Activated CD4-positive, alpha-beta memory T cell treated with anti-CD3 and anti-CD28 coated beads for 36 hours (primary cell): ENCODE results near the gene ACCSL. TPM values are rescaled to one million over a fixed set of nuclear protein-coding genes. Genes with fewer than 3 reads are reported as not detected.

Experiments
- CTCF ChIA-PET: fragments of 350-600 bp; sonication (Branson Sonifier 250); formaldehyde crosslinking; loops from one replicate; lab custom pipeline; 2021; ENCODE audit warnings: antibody characterized with exemption, inconsistent platforms; lab: Charles Lee
- POLR2A ChIA-PET: fragments of 350-600 bp; sonication (Branson Sonifier 250); formaldehyde crosslinking; loops from one replicate; lab custom pipeline; 2021; ENCODE audit warnings: antibody characterized with exemption; lab: Charles Lee
- DNase-seq: peaks from one replicate; pipeline ENCODE4 v3.0.0-alpha.2; 2020
- H3K27ac Mint-ChIP-seq: one replicate; pipeline ENCODE4 v1.8.0; 2021; ENCODE audit warnings: mixed read lengths
- H3K27me3 Mint-ChIP-seq: one replicate; pipeline ENCODE4 v1.8.0; 2021; ENCODE audit warnings: mixed read lengths
- H3K36me3 Mint-ChIP-seq: one replicate; pipeline ENCODE4 v1.8.0; 2021; ENCODE audit warnings: mixed read lengths
- H3K4me1 Mint-ChIP-seq: one replicate; pipeline ENCODE4 v1.8.0; 2021; ENCODE audit warnings: low read depth, mixed read lengths
- H3K4me3 Mint-ChIP-seq: one replicate; pipeline ENCODE4 v1.8.0; 2021; ENCODE audit warnings: mild to moderate bottlenecking, mixed read lengths
- H3K9me3 Mint-ChIP-seq: one replicate; pipeline ENCODE4 v1.8.0; 2021; ENCODE audit warnings: mixed read lengths
- intact Hi-C: fragments of 100-400 bp; cut with micrococcal nuclease; formaldehyde crosslinking; loops from one replicate; pipeline ENCODE4 v1.15.1; 2023
- total RNA-seq, 2 experiments: library from RNA; stranded (reverse); gene quantifications; one replicate each; pipeline ENCODE4 v1.2.3, GENCODE V29; 2021

Gene ACCSL
- total RNA-seq, result not detected

DNA sequence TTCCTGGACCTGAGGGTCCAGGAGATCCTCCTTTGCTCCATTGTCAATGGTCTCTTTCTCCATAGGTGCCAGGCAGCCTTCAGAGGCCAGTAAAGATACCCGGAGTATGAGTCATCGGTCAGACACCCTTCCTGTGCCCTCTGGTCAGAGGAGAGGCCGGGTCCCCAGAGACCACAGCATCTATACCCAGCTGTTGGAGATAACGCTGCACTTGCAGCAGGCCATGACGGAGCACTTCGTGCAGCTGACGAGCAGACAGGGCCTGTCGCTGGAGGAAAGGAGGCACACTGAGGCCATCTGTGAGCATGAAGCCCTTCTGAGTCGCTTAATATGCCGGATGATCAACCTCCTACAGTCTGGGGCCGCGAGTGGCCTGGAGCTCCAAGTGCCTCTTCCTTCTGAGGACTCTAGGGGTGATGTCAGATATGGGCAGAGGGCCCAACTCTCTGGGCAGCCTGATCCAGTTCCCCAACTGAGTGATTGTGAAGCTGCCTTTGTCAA lies at the start of gene ACCSL:
ACCSL (plus strand) TSS at position 51 of the 501 bp plus-strand sequence; CDS start at position 107, 56 bp downstream.
- Mint-ChIP-seq H3K4me1 (no peaks in the 10 kb centered on the region), H3K9me3 (no peaks in the 10 kb centered on the region), H3K4me3 (no peak within 1 kb of the TSS), H3K36me3 (no peaks in the 10 kb centered on the region), H3K27me3 (peaks cover 6% of the 10 kb centered on the region), H3K27ac (no peak within 1 kb of the TSS)
- CTCF ChIA-PET, result no interaction called here
- POLR2A ChIA-PET, result no interaction called here
- no peak for DNase-seq
- intact Hi-C loops, result no loop called here

DNA sequence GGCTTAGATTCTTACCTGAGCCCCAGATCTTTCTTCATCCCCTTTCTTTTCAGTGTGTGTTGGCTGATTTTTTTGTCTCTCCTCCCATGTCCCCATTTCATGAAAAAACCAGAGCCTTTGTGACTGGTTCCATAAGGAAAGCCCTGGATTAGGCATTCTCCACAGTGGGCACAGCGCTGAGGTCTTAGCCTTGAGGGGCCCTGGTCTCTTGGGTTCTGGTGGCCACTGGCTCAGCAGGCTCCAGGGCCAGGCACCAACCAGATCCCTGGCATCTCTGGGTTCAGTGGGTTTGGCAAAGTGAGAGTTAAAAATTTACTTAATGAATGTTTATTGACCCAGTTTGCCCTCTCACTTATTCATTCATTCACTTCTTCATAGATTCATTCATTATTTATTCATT lies 49.5 kb upstream of the ACCSL start:
- intact Hi-C loops, result no loop called here
- ChIA-PET POLR2A (no interaction called here), CTCF (no interaction called here)
- no peak for DNase-seq
- H3K4me3 Mint-ChIP-seq, result no peak overlapping the region
- H3K27ac Mint-ChIP-seq, result no peak overlapping the region
- no peaks in the 10 kb centered on the region for H3K36me3 Mint-ChIP-seq
- H3K9me3 Mint-ChIP-seq, result no peaks in the 10 kb centered on the region
- H3K4me1 Mint-ChIP-seq, result no peaks in the 10 kb centered on the region
- peaks cover 14% of the 10 kb centered on the region for H3K27me3 Mint-ChIP-seq

DNA sequence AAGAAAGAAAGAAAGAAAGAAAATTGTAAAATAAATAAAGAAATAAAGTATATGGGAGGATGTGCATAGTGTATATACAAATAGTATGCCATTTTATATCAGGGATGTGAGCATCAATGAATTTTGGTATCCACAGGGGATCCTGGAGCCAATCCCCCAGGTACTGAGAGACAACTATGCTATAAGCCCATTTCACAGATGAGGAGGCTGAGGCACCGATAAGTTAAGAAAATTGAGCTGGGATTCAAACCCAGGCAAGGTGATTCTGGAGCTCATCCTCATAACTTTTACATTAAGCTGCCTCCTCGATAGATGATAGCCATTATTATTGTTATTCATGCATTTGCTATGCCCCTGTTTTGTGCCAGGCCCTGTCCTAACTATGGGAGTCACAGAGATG lies 47.0 kb upstream of the ACCSL start:
- ChIA-PET CTCF (no interaction called here), POLR2A (no interaction called here)
- H3K27ac Mint-ChIP-seq, result no peak overlapping the region
- intact Hi-C loops, result no loop called here
- DNase-seq, result no peak
- H3K27me3 Mint-ChIP-seq, result peaks cover 14% of the 10 kb centered on the region
- no peak overlapping the region for H3K4me3 Mint-ChIP-seq
- no peaks in the 10 kb centered on the region for H3K9me3 Mint-ChIP-seq
- no peaks in the 10 kb centered on the region for H3K4me1 Mint-ChIP-seq
- H3K36me3 Mint-ChIP-seq, result no peaks in the 10 kb centered on the region

DNA sequence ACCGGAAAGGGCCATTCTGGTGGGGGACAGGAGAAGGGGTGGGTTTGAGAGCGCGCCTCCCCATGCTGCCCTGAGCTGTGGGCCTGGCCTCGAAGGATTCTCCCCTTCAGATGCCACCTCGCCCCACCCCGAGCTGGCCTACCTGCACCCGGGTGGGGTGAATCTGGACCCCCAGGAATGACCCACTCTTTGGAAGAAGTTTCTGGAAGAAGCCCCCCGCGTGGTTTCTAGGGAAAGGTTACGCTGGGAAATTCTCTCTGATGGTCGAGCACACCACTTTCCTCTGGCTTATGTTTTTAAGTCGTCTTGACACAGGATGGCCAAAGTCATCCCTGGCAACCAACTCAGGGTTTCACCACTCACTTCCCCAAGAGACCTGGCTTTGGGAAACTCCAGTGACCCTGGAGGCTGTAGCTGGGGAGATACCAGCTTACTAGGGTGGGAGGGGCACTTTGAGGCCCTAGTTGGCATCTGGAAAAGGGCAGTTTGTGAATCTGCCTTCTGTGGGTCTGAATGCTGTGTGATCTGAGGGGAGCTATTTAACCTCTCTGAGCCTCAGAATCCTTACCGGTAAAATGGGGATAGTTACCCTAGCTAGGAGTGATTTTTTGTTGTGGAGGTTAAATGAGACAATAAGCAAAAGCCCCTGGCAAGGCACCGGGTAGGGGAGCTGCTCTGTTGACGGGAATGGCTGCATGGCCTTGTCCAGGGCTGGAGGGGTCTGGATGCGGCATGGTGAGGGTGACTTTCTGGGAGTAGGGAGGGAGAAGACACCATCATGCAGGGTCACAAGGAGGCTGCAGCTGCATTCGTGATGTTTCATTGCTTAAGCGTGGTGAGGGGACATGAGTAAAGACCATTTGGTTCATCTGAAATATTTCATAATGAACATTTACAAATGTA lies 45.3 kb upstream of the ACCSL start:
- Mint-ChIP-seq H3K9me3 (no peaks in the 10 kb centered on the region), H3K4me3 (no peak overlapping the region), H3K27ac (no peak overlapping the region), H3K4me1 (no peaks in the 10 kb centered on the region), H3K27me3 (peaks cover 14% of the 10 kb centered on the region), H3K36me3 (no peaks in the 10 kb centered on the region)
- ChIA-PET CTCF (no interaction called here), POLR2A (no interaction called here)
- intact Hi-C loops, result no loop called here
- no peak for DNase-seq

DNA sequence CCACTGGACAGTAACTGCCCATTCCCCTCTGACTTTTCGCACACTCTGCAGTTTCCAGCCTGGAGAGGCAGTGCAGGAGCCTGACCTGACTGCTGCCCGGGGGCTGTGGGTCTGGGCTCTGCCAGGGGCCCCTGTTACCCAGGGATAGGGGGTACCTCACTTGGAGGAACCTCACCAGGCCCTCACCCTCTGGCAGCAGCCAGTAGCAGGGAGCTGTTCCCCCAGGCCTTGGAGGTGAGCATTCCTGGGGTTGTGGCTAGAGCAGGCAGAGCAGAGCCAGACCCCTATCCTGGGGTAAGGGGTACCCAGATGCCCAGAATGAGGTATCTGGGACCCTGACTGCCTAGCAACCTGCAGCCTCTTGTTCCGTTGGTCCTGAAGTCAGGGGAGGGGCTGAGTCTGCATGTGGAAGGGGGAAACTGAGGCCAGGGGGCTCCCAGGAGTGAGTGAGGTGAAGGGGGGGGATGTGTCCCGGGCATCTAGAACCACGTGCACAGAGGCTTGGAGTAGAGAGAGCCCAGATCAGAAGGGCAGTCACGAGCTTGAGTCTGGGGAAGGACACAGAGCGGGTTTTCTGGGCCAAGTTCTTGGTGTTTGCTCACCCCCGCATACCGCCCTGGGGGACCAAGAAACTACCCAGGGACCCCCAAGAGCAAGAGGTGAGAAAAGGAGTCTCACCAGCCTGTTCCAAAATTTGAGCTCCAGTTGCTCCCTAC lies 43.9 kb upstream of the ACCSL start:
- Mint-ChIP-seq H3K9me3 (no peaks in the 10 kb centered on the region), H3K27ac (no peak overlapping the region), H3K36me3 (no peaks in the 10 kb centered on the region), H3K27me3 (peaks cover 12% of the 10 kb centered on the region), H3K4me1 (no peaks in the 10 kb centered on the region), H3K4me3 (no peak overlapping the region)
- intact Hi-C loops, result no loop called here
- no peak for DNase-seq
- ChIA-PET CTCF (no interaction called here), POLR2A (no interaction called here)

DNA sequence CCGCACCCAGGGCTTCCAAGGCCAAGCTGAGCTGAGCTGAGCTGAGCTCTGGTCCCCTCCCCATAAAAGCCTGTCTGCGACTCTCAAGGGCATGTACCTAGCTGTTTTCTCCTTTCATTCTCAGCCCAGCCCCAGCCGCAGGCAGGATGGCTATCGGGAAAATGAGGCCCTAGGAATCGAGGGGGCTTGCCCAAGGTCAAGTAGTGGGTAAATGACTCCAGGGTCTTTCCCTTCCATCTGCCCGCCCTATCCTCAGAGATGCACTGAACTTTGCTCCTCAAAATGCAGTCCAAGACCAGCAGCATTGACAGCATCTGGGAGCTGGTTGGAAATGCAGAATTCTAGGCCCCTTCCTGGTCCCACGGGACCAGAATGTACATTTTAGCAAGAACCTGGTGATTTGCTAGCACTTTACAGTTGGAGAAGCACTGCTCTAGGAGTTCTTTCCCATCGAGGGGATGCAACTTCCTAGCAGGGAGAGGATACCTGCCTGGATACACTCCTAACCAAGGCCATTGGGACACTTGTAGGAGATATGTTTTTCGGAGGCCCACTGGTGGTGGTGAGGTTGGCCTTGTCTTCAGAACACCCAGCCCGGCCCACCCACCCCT lies 43.2 kb upstream of the ACCSL start:
- H3K36me3 Mint-ChIP-seq, result no peaks in the 10 kb centered on the region
- CTCF ChIA-PET, result no interaction called here
- no peak overlapping the region for H3K27ac Mint-ChIP-seq
- H3K4me3 Mint-ChIP-seq, result no peak overlapping the region
- intact Hi-C loops, result no loop called here
- no peaks in the 10 kb centered on the region for H3K4me1 Mint-ChIP-seq
- no peaks in the 10 kb centered on the region for H3K9me3 Mint-ChIP-seq
- POLR2A ChIA-PET, result no interaction called here
- no peak for DNase-seq
- peaks cover 12% of the 10 kb centered on the region for H3K27me3 Mint-ChIP-seq

DNA sequence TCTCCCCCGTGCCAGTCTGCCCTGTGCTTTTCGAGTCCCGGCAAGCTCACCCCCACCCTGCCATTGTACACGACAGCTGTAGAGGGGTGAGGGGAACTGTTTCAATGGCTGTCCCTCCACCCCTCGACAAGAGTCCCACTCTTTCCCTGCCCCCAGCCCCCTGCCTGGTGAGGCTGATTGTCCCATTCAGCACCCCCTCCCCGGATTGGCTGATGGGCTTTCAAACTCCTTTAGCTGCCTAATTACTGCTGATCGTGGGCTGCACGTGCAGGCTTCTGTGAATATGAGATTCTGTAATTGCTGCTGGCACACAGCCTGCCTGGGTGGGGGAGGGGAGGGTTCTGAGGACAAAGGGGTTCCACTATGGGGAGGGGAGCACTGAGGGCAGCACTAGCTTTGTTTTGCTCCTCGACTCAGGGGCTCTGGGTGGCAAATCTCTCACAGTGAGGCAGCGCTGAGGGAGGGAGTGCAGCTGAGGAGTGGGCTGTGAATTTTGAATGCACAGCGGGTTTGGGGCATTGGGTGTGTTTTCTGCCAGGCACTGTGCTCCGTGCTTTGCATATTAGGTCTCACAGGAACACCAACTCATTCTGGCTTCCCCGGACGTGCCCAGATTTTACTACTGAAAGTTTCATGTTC lies 42.6 kb upstream of the ACCSL start:
- DNase-seq, result no peak
- H3K27ac Mint-ChIP-seq, result no peak overlapping the region
- CTCF ChIA-PET, result no interaction called here
- H3K9me3 Mint-ChIP-seq, result no peaks in the 10 kb centered on the region
- no peaks in the 10 kb centered on the region for H3K36me3 Mint-ChIP-seq
- no peaks in the 10 kb centered on the region for H3K4me1 Mint-ChIP-seq
- intact Hi-C loops, result no loop called here
- POLR2A ChIA-PET, result no interaction called here
- H3K4me3 Mint-ChIP-seq, result no peak overlapping the region
- peaks cover 12% of the 10 kb centered on the region for H3K27me3 Mint-ChIP-seq

DNA sequence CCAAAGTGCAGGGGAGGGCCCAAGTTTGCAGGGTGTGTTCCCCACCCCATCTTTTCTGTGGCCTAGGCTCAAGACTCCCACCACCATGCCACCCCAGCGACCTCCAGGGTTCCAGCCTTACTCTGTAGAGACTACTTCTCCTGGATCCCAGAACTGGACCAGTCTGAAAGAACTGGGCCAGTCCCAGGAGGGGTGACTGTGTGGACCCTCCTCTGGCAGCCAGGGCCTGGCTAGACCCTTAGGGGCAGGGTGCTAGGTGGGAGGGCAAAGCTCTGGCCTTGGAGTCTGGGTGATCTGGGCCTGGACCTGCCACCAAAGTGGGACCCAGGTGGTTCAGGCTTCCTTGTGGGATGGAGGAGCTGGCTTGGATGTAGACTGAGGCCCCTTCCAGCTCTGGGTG lies 41.8 kb upstream of the ACCSL start:
- Mint-ChIP-seq H3K27ac (no peak overlapping the region), H3K4me1 (no peaks in the 10 kb centered on the region), H3K27me3 (peaks cover 11% of the 10 kb centered on the region), H3K36me3 (no peaks in the 10 kb centered on the region), H3K4me3 (no peak overlapping the region), H3K9me3 (no peaks in the 10 kb centered on the region)
- CTCF ChIA-PET, result interaction anchor here (1.0 kb wide), 1 partner anchor 61 kb away, joined by 3 read pairs; no protein-coding TSS in a partner anchor
- intact Hi-C loops, result no loop called here
- POLR2A ChIA-PET, result no interaction called here
- no peak for DNase-seq

DNA sequence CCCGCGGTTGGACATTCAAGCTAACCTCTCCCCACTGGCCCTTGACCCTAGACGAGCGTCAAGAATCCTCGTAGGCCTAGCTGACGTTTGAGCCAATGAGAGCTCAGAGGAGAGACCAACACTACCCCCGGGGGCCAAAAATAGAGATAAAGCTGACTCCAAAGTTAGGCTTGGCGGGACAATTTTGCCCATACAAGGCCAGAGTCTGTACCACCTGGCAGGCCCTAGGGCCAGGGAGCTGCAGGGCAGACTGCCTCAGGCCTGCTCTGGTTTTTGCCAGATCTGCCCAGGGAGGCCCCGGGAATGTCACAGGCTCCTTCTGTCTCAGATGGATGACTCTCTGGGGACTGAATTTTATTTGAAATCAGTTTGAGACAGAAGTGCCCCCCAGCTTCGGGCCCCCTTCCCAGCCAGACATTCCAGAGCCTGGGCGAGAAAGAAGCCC lies 40.8 kb upstream of the ACCSL start:
- Mint-ChIP-seq H3K36me3 (no peaks in the 10 kb centered on the region), H3K4me1 (no peaks in the 10 kb centered on the region), H3K27me3 (peaks cover 9% of the 10 kb centered on the region), H3K4me3 (no peak overlapping the region), H3K27ac (no peak overlapping the region), H3K9me3 (no peaks in the 10 kb centered on the region)
- intact Hi-C loops, result no loop called here
- CTCF ChIA-PET, result no interaction called here
- DNase-seq, result no peak
- POLR2A ChIA-PET, result no interaction called here

DNA sequence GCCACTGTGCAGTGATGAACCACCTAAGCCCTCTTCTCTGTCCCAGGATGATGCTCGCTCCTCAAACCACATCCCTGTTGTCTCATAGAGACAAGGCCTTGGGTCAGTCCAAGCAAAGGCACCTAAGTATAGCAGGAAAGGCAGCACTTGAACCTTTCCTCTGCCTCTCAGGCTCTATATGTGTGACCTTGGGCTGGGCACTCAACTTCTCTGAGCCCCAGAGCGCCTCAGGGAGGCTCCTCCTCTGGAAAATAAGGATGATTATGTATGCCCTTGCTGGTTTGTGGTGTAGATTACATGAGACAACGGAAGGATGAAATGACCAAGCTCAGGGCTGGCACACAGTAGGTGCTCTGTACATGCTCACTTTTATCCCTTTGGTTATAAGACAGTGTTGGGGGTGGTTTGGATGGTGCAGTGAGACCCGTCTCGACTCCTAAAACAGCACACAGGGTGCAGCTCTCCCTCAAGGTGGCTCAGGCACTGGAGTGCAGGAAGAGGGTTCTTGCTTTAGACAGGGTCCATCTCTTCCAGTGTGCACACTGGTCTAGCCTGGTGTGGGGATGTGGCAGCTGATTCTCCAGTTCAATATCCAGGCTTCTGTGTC lies 40.2 kb upstream of the ACCSL start:
- H3K27ac Mint-ChIP-seq, result no peak overlapping the region
- no peak for DNase-seq
- peaks cover 6% of the 10 kb centered on the region for H3K27me3 Mint-ChIP-seq
- H3K4me3 Mint-ChIP-seq, result no peak overlapping the region
- ChIA-PET POLR2A (no interaction called here), CTCF (no interaction called here)
- no peaks in the 10 kb centered on the region for H3K4me1 Mint-ChIP-seq
- intact Hi-C loops, result no loop called here
- H3K9me3 Mint-ChIP-seq, result no peaks in the 10 kb centered on the region
- no peaks in the 10 kb centered on the region for H3K36me3 Mint-ChIP-seq

DNA sequence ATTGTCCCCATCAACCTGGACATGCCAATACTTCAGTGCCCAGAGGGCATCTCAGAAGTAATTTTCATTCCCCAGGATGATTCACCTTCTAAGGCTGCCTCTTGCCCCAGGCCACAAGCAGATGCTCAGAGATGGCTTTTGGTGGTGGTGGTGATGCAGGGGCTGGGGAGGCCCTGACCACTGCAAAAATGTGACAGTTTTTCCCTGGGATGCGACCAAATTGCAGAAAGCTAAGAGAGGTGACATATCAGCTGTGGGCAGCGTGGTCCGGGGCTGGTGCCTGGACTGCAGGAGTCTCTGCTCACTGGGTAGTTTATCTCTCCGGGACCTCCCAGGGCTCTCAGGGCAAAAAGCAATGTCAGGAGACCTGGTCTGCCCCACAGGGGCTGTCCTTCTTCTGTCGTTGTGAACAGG lies 39.7 kb upstream of the ACCSL start:
- DNase-seq, result no peak
- ChIA-PET POLR2A (no interaction called here), CTCF (no interaction called here)
- no peaks in the 10 kb centered on the region for H3K4me1 Mint-ChIP-seq
- H3K9me3 Mint-ChIP-seq, result no peaks in the 10 kb centered on the region
- H3K36me3 Mint-ChIP-seq, result no peaks in the 10 kb centered on the region
- H3K27ac Mint-ChIP-seq, result no peak overlapping the region
- H3K27me3 Mint-ChIP-seq, result peaks cover 2% of the 10 kb centered on the region
- intact Hi-C loops, result no loop called here
- no peak overlapping the region for H3K4me3 Mint-ChIP-seq
